ENCODE measurements around the gene GTF2F2. TPM values are rescaled to one million over a fixed set of nuclear protein-coding genes. Genes with fewer than 3 reads are reported as not detected.
"Not testable (repeated sequence)": the region's sequence is repeated elsewhere in the genome, so short reads cannot be mapped to it uniquely, and the experiment has no call there.

GTF2F2 gene
- polyA plus RNA-seq, 1 donor: 19.3 TPM

DNA sequence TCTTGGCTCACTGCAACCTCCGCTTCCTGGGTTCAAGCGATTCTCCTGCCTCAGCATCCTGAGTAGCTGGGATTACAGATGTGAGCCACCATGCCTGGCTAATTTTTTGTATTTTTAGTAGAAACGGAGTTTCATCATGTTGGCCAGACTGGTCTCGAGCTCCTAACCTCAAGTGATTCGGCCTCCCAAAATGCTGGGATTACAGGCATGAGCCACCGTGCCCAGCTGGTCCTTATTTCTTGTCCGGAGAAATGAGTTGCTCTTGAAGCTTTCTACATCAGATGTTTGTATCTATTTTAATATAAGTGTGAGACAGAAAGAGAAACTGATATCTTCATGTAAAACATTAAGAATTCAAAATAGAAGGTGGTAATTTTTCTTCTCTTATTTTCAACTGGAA lies 124.4 kb downstream of the GTF2F2 start:
- no CpG with 5 or more reads among the region's 7 CpGs for WGBS (ENCODE audit: insufficient coverage, low lambda C conversion rate)

DNA sequence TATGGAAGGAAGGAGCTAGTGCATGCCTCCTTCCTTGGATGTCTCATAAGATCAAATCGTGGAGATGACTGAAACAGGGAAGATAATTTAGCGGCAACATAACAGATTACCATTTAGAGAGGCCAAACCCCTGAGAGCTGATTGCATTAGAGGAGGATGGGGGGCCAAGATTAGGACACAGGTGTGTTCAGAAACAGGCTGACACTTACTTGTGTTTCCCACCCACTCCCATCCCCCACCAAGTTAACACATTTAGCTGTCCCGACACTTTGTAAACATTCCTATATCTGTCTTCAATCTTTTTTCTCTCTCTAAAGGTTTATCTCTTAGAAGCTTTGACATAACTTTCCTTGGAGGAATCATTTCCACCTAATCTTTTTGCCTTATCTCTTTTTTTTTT lies 129.4 kb downstream of the GTF2F2 start:
- no peak overlapping the region for H3K27ac ChIP-seq (ENCODE audit: low read length)
- peaks cover 3% of the 10 kb centered on the region for H3K36me3 ChIP-seq (ENCODE audit: control insufficient read depth, insufficient read depth, low read length)
- no peak overlapping the region for H3K4me3 ChIP-seq (ENCODE audit: low read length)
- 25% methylated on average over 1 of the region's 3 CpGs for WGBS (ENCODE audit: insufficient coverage, low lambda C conversion rate)
- no peaks in the 10 kb centered on the region for H3K27me3 ChIP-seq (ENCODE audit: control insufficient read depth, insufficient read depth, low read length)
- no peaks in the 10 kb centered on the region for H3K4me1 ChIP-seq (ENCODE audit: control insufficient read depth, insufficient read depth, low read length)
- no peak for DNase-seq
- no peaks in the 10 kb centered on the region for H3K9me3 ChIP-seq (ENCODE audit: control insufficient read depth, low read depth, low read length)

More for the DNA sequence above, 124.4 kb downstream of the GTF2F2 start:
- H3K27me3 ChIP-seq (ENCODE audit: control insufficient read depth, insufficient read depth, low read length); DNase-seq; H3K36me3 ChIP-seq (ENCODE audit: control insufficient read depth, insufficient read depth, low read length); H3K27ac ChIP-seq (ENCODE audit: low read length); H3K4me3 ChIP-seq (ENCODE audit: low read length); H3K9me3 ChIP-seq (ENCODE audit: control insufficient read depth, low read depth, low read length); H3K4me1 ChIP-seq (ENCODE audit: control insufficient read depth, insufficient read depth, low read length): not testable (repeated sequence)

DNA sequence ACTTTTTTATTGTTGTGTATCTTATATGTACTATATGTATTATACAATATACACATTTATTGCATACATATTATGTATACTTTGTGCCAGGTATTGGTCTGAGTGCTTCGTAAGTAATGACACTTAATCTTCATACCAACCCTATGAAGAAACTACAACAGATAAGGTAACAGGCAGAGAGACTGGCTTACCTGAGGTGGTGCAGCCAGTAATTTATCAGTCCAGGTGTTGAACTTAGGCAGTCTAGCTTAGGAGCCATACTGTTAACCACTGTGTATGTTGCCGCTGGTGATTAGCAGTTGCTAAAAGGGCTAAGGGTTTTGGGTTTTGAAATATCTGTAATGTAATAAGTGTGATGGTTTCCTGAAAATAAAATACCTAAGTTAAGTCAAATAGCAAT lies 134.1 kb downstream of the GTF2F2 start:
- peak; percentile 25 to 53 for DNase-seq
- Histone ChIP-seq H3K9me3 (ENCODE audit: control insufficient read depth, low read depth, low read length) (no peaks in the 10 kb centered on the region), H3K4me3 (ENCODE audit: low read length) (no peak overlapping the region), H3K27ac (ENCODE audit: low read length) (peak overlapping the region; percentile 72), H3K36me3 (ENCODE audit: control insufficient read depth, insufficient read depth, low read length) (peaks cover 3% of the 10 kb centered on the region), H3K27me3 (ENCODE audit: control insufficient read depth, insufficient read depth, low read length) (no peaks in the 10 kb centered on the region), H3K4me1 (ENCODE audit: control insufficient read depth, insufficient read depth, low read length) (peaks cover 19% of the 10 kb centered on the region)
- WGBS (ENCODE audit: insufficient coverage, low lambda C conversion rate): no CpG with 5 or more reads among the region's 2 CpGs

DNA sequence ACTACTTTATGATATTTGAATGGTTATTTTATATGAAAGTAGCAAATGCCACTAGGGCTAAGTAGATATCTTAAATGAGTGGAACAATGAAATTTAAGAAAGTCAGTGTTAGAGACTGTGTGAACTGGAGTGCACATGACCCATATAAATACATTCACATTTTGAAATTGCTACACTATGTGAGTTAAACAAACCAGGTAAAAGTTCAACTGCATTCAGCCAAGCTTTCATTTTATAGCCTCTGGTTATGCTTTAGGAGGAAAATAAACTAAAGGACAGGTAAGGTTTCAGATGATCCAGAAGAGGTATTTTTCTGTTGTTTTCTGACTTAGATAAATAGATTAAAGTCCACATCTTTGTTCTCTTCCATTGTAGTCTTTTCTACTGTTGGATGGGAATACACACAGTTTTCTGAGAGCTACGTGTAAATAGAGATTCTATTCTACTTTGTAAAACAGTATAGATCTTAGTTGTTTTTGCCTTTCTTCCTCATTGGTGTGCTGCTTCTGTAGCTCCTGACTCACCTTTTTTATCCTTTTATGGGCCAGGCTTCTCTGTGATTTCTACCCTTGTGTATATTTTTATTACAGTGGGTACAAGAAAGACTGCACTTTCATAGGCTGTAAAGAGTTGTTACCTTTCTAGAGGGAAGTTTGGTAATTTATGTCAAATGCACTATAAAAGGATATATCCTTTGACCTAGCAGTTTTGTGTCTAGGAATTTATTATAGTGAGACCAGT lies 135.1 kb downstream of the GTF2F2 start:
- DNase-seq: peak; percentile 62 to 87
- H3K4me1 ChIP-seq (ENCODE audit: control insufficient read depth, insufficient read depth, low read length): peaks cover 19% of the 10 kb centered on the region
- peak overlapping the region; percentile 72 for H3K27ac ChIP-seq (ENCODE audit: low read length)
- H3K27me3 ChIP-seq (ENCODE audit: control insufficient read depth, insufficient read depth, low read length): no peaks in the 10 kb centered on the region
- no CpG with 5 or more reads among the region's 1 CpG for WGBS (ENCODE audit: insufficient coverage, low lambda C conversion rate)
- H3K4me3 ChIP-seq (ENCODE audit: low read length): no peak overlapping the region
- no peaks in the 10 kb centered on the region for H3K9me3 ChIP-seq (ENCODE audit: control insufficient read depth, low read depth, low read length)
- peaks cover 3% of the 10 kb centered on the region for H3K36me3 ChIP-seq (ENCODE audit: control insufficient read depth, insufficient read depth, low read length)

DNA sequence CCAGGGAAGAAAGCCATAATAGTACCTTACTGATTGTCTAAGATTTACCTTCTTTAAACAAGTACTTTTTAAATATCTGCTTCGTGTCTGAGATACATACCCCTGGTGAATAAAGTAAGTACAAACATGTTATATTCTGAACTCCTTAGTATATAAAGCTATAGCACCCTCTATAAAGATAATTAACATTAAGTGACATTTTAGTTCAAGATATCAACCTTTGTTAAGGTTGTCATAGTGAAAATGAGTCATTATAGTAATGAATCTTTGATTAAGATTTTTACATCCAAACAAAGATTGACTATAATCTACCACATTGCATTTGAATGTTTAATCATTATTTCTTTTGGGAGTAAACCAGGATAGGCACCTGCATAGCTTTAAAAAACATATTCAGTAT lies 135.9 kb downstream of the GTF2F2 start:
- Histone ChIP-seq H3K9me3 (ENCODE audit: control insufficient read depth, low read depth, low read length) (no peaks in the 10 kb centered on the region), H3K4me1 (ENCODE audit: control insufficient read depth, insufficient read depth, low read length) (peaks cover 19% of the 10 kb centered on the region), H3K27ac (ENCODE audit: low read length) (peak overlapping the region; percentile 72), H3K4me3 (ENCODE audit: low read length) (no peak overlapping the region), H3K36me3 (ENCODE audit: control insufficient read depth, insufficient read depth, low read length) (peaks cover 3% of the 10 kb centered on the region), H3K27me3 (ENCODE audit: control insufficient read depth, insufficient read depth, low read length) (no peaks in the 10 kb centered on the region)
- WGBS (ENCODE audit: insufficient coverage, low lambda C conversion rate): no CpG with 5 or more reads among the region's 1 CpG
- DNase-seq: no peak

DNA sequence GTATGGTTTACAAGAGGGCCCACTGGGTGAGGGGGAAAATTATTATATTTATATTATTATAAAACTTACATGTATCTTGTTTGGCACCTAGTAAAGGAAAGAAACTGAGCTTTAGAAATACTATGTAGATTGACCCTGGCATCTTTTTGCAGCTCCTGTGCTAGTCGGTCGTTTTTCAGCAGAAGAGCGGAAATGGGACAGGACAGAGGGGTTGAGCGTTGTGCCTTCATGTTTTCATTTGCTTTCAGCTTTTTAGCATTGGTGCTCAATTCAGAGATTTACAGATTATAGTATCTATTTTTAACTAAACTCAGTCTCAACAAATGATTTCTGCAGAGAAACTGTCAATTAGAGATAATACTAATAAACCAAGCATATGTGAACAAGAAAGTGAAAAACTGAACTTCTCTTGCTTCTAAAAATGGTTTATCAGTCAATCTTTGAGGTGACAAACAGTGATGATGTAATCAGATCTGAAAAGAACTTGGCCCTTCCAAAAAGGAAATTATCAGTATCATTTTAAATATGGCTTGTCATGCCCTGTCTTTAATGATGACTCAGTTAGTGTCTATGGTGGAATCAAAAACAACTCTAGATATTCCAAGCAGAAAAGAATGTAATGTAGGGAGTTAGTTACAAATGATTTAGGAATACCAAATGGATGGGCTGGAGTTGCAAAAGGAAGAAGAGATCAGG lies 137.5 kb downstream of the GTF2F2 start:
- H3K27ac ChIP-seq (ENCODE audit: low read length): no peak overlapping the region
- peaks cover 3% of the 10 kb centered on the region for H3K36me3 ChIP-seq (ENCODE audit: control insufficient read depth, insufficient read depth, low read length)
- H3K4me1 ChIP-seq (ENCODE audit: control insufficient read depth, insufficient read depth, low read length): peaks cover 19% of the 10 kb centered on the region
- no peaks in the 10 kb centered on the region for H3K27me3 ChIP-seq (ENCODE audit: control insufficient read depth, insufficient read depth, low read length)
- DNase-seq: no peak
- H3K9me3 ChIP-seq (ENCODE audit: control insufficient read depth, low read depth, low read length): no peaks in the 10 kb centered on the region
- WGBS (ENCODE audit: insufficient coverage, low lambda C conversion rate): 90% methylated on average over 2 of the region's 4 CpGs
- H3K4me3 ChIP-seq (ENCODE audit: low read length): no peak overlapping the region

DNA sequence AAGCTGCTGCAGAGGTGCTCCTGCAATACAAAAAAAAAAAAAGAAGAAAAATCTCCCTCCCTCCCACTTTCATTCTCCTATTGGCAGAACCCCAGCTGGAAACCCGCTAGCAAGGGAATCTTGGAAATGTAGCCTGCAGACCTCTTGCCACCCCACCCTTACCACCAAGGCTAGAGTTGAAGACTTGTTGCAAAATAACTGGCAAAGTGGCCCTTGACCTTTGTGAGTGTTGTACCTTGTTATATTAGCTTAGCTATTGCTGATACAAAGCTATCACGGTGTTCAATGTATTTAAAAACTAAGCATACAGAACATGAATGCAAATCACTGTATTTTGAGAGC lies 138.0 kb downstream of the GTF2F2 start:
- H3K4me3 ChIP-seq (ENCODE audit: low read length): no peak overlapping the region
- WGBS (ENCODE audit: insufficient coverage, low lambda C conversion rate): 20% methylated on average over 1 of the region's 2 CpGs
- H3K27me3 ChIP-seq (ENCODE audit: control insufficient read depth, insufficient read depth, low read length): no peaks in the 10 kb centered on the region
- peak; percentile 10 to 50 for DNase-seq
- no peak overlapping the region for H3K27ac ChIP-seq (ENCODE audit: low read length)
- H3K36me3 ChIP-seq (ENCODE audit: control insufficient read depth, insufficient read depth, low read length): peaks cover 3% of the 10 kb centered on the region
- no peaks in the 10 kb centered on the region for H3K9me3 ChIP-seq (ENCODE audit: control insufficient read depth, low read depth, low read length)
- H3K4me1 ChIP-seq (ENCODE audit: control insufficient read depth, insufficient read depth, low read length): peaks cover 19% of the 10 kb centered on the region

GRCh38 chr13:45267215-45267614 lies 146.9 kb downstream of the GTF2F2 start:
- H3K27ac ChIP-seq (ENCODE audit: low read length): no peak overlapping the region
- 97% methylated on average over 5 of the region's 5 CpGs for WGBS (ENCODE audit: insufficient coverage, low lambda C conversion rate)
- DNase-seq: no peak

GRCh38 chr13:45269204-45269603 lies 148.9 kb downstream of the GTF2F2 start:
- Histone ChIP-seq H3K9me3 (ENCODE audit: control insufficient read depth, low read depth, low read length) (no peaks in the 10 kb centered on the region), H3K27ac (ENCODE audit: low read length) (no peak overlapping the region), H3K4me1 (ENCODE audit: control insufficient read depth, insufficient read depth, low read length) (no peaks in the 10 kb centered on the region), H3K36me3 (ENCODE audit: control insufficient read depth, insufficient read depth, low read length) (peaks cover 6% of the 10 kb centered on the region), H3K4me3 (ENCODE audit: low read length) (no peak overlapping the region), H3K27me3 (ENCODE audit: control insufficient read depth, insufficient read depth, low read length) (no peaks in the 10 kb centered on the region)
- no CpG with 5 or more reads among the region's 2 CpGs for WGBS (ENCODE audit: insufficient coverage, low lambda C conversion rate)
- no peak for DNase-seq

More at GRCh38 chr13:45267215-45267614, 146.9 kb downstream of the GTF2F2 start:
- Histone ChIP-seq H3K4me1 (ENCODE audit: control insufficient read depth, insufficient read depth, low read length) (no peaks in the 10 kb centered on the region), H3K36me3 (ENCODE audit: control insufficient read depth, insufficient read depth, low read length) (peaks cover 6% of the 10 kb centered on the region), H3K4me3 (ENCODE audit: low read length) (no peak overlapping the region), H3K9me3 (ENCODE audit: control insufficient read depth, low read depth, low read length) (no peaks in the 10 kb centered on the region), H3K27me3 (ENCODE audit: control insufficient read depth, insufficient read depth, low read length) (no peaks in the 10 kb centered on the region)

GRCh38 chr13:45276913-45277312 lies 156.6 kb downstream of the GTF2F2 start:
- no peaks in the 10 kb centered on the region for H3K4me1 ChIP-seq (ENCODE audit: control insufficient read depth, insufficient read depth, low read length)
- no peak overlapping the region for H3K4me3 ChIP-seq (ENCODE audit: low read length)
- peaks cover 4% of the 10 kb centered on the region for H3K36me3 ChIP-seq (ENCODE audit: control insufficient read depth, insufficient read depth, low read length)
- no peaks in the 10 kb centered on the region for H3K9me3 ChIP-seq (ENCODE audit: control insufficient read depth, low read depth, low read length)
- DNase-seq: no peak
- H3K27me3 ChIP-seq (ENCODE audit: control insufficient read depth, insufficient read depth, low read length): no peaks in the 10 kb centered on the region
- WGBS (ENCODE audit: insufficient coverage, low lambda C conversion rate): no CpG with 5 or more reads among the region's 3 CpGs
- H3K27ac ChIP-seq (ENCODE audit: low read length): no peak overlapping the region

All from large intestine (tissue), 3 donors.